ENCODE measurements around the gene CACNA2D4.
A peak's percentile ranks its signal among the peaks of the same experiment; 100 is the strongest.
"Not testable (repeated sequence)": the region's sequence is repeated elsewhere in the genome, so short reads cannot be mapped to it uniquely, and the experiment has no call there.

The CACNA2D4 gene

GRCh38 chr12:1918081-1918883, at the start of gene CACNA2D4:
Gene CACNA2D4, minus strand, starts transcription at chr12:1918652. Its CDS starts 179 bp downstream, at chr12:1918473.
- no peak for DNase-seq (ENCODE audit: low read depth)

GRCh38 chr12:1966561-1967226, 48.2 kb upstream of the CACNA2D4 start:
- no peak for DNase-seq (ENCODE audit: low read depth)

GRCh38 chr12:1965916-1966315, 47.5 kb upstream of the CACNA2D4 start:
- no peak for DNase-seq (ENCODE audit: low read depth)

- DNase-seq (ENCODE audit: low read depth), result no peak
Measured at GRCh38 chr12:1962051-1963020, 43.9 kb upstream of the CACNA2D4 start.

- no peak for DNase-seq (ENCODE audit: low read depth)
Measured at GRCh38 chr12:1956716-1957115, 38.3 kb upstream of the CACNA2D4 start.

- no peak for DNase-seq (ENCODE audit: low read depth)
Measured at GRCh38 chr12:1949771-1950470, 31.5 kb upstream of the CACNA2D4 start.

- DNase-seq (ENCODE audit: low read depth), result no peak
Measured at GRCh38 chr12:1948883-1949282, 30.4 kb upstream of the CACNA2D4 start.

- no peak for DNase-seq (ENCODE audit: low read depth)
Measured at GRCh38 chr12:1947081-1947480, 28.6 kb upstream of the CACNA2D4 start.

- no peak for DNase-seq (ENCODE audit: low read depth)
Measured at GRCh38 chr12:1946296-1946695, 27.8 kb upstream of the CACNA2D4 start.

- DNase-seq (ENCODE audit: low read depth), result not testable (repeated sequence)
Measured at GRCh38 chr12:1945502-1945901, 27.1 kb upstream of the CACNA2D4 start.

GRCh38 chr12:1939801-1940607, 21.6 kb upstream of the CACNA2D4 start:
- DNase-seq (ENCODE audit: low read depth), result peak; percentile 88

GRCh38 chr12:1939331-1939730, 20.9 kb upstream of the CACNA2D4 start:
- DNase-seq (ENCODE audit: low read depth), result no peak

- DNase-seq (ENCODE audit: low read depth), result no peak
Measured at GRCh38 chr12:1937481-1938224, 19.2 kb upstream of the CACNA2D4 start.

- DNase-seq (ENCODE audit: low read depth), result no peak
Measured at GRCh38 chr12:1936406-1937320, 18.2 kb upstream of the CACNA2D4 start.

GRCh38 chr12:1935700-1936378, 17.4 kb upstream of the CACNA2D4 start:
- no peak for DNase-seq (ENCODE audit: low read depth)

GRCh38 chr12:1935242-1935641, 16.8 kb upstream of the CACNA2D4 start:
- no peak for DNase-seq (ENCODE audit: low read depth)

- DNase-seq (ENCODE audit: low read depth), result no peak
Measured at GRCh38 chr12:1934831-1935230, 16.4 kb upstream of the CACNA2D4 start.

GRCh38 chr12:1934068-1934467, 15.6 kb upstream of the CACNA2D4 start:
- no peak for DNase-seq (ENCODE audit: low read depth)
